Islet of Langerhans (tissue), 1 donor: ENCODE measurements around the gene RALGPS1.

ENCODE experiments used
- FAIRE-seq: peaks from one replicate; lab custom pipeline; 2011; peaks lifted over from hg19 to GRCh38; lab: Jason Lieb, UNC

RALGPS1 gene

DNA sequence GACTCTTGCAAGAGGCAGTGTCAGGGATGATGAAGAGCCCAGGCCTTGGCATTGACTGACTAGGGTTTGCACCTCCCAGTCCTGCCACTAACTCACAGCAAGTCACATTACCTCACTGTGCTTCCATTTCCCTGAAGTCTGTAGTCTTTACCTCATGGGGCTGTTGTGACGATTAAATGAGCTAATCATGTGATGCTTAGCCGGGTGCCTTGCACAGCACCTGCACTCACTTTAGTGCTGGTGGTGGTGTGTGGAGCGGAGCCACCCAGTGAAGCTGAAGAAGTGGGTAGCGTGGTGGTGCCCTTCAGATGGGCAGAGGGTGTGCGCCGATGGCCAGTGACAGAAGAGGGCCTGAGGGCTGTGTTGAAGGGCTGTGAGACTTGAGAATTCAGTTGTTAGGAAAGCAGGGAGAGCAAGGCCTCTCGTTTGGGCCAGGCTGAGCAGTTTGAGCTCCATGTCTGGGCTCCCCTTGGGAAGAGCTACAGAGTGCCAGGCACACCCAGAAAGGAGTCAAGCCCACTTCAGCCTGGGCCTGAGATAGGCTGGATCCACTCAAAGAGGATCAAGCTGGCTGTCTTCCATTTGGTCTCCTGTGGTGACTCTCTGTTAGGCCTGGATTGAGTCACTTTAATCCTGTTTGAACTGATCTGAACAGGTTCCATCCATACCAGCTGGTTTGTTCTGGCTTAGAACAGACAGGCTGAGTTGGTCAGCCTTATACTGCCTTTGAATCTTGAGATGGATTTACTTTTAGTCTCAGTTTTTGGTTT lies 42.5 kb downstream of the RALGPS1 start:
- FAIRE-seq: no peak

DNA sequence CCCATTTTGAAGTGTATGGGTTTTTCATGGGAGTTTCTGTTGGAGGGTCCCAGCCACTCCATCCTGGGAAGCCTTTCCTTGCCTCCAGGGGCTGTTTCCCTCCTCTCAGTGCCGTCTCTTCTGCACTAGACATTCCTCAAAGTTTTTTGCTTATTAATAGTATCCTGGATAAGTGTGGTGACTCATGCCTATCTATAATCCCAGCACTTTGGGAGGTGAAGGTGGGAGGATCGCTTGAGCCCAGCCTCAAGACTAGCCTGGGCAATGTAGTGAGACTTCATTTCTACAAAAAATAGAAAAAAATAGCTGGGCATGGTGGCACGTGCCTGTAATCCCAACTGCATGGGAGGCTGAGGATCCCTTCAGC lies 43.1 kb downstream of the RALGPS1 start:
- FAIRE-seq: no peak

DNA sequence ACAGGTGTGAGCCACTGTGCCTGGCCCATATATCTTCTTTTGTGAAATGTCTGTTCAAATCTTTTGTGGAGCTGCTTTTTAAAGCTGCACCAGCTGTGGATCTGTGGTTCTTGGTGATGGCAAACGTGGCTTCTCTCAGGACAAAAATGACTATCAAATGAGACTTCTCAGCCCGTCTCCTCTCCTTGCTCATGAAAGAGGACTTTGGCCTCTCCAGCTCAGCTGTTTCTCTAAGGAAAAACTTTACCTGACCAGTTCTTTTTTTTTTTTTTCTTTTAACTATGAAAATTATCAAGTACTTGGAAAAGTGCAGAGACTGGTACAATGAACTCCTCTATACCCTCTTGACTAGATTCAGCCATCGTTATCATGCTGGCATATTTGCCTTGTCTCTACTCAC lies 44.8 kb downstream of the RALGPS1 start:
- no peak for FAIRE-seq

DNA sequence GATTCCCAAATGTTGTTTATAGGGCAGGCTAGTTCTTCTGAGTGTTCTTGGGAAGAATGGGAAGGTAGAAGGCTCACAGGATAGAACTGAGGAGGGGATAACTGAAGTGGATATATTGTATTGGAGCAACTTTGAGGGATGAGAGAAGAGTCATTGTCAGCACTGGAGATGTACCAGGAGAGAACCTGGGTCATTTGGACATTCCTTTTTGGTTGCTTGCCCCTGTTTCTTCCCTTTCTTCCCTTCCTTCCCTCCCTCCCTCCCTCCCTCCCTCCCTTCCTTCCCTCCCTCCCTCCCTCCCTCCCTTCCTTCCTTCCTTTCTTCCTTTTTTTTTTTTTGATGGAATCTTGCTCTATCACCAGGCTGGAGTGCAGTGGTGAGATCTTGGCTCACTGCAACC lies 45.3 kb downstream of the RALGPS1 start:
- FAIRE-seq: no peak

DNA sequence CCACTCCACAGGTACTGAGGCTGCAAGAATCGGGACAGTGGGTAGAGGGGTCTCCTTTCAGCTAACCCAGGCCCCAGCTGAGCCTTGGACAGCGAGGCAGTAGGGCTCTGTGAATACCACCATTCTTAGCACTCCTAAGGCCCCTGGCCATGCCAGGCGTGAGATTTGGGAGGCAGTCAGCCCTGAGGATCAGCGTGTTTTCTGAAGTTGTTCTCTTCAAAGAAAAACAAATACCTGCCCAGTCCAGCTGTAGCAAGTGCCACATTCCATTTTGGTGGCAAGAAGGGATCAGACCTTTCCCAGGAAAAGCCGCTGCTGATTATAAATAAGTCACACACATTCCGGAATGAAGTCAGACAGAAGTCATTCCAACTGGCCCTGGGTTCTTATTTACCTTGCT lies 47.8 kb downstream of the RALGPS1 start:
- FAIRE-seq: no peak

DNA sequence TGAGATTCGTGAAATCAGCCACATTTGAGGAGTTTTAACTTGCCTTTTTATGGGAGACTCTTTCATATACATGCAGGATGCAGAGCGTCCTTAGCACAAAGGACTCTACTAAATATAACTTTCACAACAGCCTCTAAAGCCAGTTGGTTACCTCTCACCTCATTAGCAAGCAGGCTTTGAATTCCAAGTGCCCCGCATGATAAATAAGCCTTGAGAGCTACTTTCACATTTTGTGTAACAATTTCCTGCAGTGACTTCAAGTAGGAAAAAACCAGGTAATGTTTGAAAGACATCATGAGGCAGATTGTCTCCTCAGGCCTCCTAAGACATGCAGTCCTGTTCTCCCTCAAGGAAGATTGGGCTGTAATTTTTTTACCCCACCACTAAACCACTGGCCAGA lies 50.5 kb downstream of the RALGPS1 start:
- FAIRE-seq: no peak

DNA sequence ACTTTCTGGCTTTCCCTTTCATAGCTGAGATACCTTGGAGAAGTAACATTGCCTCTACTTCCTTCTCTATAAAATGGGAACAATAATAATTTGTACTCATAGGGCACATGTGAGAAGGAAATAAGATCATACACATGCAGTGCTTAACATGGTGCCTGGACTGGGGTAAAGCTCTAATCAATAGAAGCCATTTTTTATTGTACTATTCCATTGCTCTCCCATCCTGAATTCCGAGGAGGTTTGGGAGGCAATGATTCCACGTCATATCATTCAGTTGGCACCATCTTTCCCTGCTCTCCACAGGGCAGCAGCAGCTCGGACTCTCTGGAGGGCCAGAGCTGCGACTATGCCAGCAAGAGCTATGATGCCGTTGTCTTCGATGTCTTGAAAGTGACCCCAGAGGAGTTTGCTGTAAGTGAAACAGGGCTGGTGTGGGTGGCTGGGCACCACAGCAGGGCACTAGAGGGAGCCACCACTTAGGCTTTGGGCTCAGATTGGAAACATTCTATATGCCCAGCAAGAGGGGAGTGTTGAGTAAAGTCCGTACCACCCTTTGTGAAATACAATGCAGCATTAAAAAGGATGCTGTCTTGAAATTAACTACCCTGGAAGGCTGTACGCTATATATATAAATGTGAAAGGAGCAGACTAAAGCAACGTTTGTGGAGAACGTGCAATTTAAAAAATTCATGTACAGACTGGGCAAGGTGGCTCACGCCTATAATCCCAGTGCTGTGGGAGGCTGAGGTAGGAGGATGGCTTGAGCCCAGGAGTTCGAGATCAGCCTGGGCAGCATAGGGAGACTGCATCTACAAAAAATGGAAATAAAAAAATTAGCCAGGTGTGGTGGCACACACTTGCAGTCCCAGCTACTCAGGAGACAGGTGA lies 51.2 kb downstream of the RALGPS1 start:
- no peak for FAIRE-seq

DNA sequence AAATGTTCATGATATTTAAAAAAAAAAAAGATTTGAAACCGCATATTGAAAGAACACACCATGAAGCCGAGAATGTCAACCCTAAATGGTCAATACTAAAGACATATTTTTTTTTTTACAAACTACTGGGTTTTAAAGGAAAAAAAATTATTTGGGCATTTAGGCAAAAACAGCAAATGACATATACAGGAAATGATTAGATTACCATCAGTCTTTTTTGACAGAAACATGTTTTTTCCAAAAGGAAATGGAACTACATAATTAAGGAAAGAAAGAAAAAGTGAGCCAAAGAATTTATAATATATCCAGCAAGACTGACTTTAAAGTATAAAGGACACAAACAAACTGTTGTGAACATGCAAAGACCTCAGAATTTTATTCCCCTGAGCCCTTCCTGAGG lies 56.7 kb downstream of the RALGPS1 start:
- FAIRE-seq: no peak

DNA sequence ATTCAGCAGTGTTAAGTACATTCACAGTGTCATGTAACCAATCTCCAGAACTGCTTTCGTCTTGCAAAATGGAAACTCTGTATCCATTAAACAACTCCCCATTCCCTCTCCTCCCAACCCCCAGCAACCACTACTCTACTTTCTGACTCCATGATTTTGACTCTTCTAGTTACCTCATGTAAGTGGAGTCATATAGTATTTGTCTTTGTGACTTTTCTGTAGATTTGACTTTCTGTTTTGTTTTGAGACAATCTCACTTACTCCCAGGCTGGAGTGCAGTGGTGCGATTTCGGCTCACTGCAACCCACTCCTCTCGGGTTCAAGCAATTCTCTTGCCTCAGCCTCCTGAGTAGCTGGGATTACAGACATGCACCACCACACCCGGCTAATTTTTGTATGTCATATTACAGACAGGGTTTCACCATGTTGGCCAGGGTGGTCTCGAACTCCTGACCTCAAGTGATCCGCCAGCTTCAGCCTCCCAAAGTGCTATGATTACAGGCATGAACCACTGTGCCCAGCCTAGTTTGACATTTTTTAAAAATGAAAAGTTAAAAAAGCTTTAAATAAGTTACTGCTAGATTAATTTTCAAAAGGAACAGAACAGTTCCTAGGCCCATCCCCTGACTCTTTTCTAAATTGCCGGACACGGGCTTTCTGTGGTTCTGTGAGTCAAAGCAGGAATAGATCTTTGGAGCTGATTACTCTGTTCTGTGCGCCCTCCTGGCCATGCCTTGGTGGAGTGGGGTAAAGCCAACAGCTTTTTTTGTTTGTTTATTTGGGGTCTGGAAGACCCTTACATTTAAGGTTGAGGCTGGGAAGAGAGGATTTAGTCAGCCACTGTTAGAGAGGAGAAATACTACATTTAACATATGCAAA lies 59.3 kb downstream of the RALGPS1 start:
- FAIRE-seq: no peak

DNA sequence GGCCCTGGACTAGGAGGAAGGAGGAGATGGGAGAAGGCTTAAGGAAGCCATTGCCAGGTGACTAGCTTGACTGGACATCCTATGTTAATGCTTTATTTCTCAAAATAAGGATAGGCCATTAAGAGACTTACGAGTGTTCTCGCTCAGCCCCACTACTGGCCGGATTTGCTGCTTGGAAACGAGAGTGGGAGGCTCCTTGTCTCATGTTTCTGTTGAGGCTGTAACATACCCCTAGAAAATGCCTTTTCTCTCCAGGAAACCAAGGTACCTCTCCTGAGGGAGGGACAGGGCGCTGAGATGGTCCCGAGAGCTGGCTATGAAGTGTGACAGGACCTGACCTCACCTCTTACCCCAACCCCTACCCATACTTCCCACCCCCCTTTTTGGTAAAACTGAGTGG lies 60.0 kb downstream of the RALGPS1 start:
- no peak for FAIRE-seq

DNA sequence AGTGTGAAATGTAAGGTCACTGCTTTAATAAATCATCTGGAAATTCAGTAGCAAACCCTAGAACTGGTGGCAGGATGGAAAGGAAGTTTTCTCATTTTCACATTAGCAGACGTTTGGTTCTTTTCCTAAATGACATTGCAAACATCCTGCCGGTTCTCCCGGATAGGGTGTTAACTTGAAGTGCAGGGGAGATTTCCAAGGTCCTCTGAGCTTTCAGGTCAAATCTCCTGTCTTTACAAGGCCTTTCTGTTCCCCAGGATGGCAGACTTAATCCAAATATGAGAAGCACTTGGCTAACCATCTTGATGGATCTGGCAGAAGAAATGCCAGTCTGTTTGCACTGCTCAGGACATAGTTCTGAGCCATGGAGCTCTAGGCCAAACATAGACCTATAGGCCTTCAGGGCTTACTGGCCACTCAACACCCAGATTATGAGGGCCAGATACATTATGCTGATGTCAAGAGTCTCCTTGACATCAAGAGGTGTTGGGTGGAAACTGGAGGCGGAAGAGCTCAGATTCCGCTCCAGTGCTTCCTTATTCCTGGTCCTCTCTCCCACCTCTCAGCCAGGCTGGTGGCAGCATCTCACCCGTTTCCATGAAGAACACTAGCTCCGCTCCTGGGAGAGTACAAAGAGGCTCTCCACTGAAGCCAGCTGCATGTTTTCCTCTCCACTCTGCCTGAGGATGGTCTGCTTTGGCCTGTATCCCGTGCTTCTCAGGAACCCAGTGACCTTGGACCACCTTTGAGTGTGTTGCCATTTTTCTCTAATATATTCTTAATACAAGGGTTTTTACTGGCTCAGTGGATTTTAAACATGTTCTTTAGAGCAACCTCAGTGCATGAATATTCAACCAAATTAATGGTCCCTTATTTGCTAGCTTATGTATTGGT lies 61.0 kb downstream of the RALGPS1 start:
- no peak for FAIRE-seq

DNA sequence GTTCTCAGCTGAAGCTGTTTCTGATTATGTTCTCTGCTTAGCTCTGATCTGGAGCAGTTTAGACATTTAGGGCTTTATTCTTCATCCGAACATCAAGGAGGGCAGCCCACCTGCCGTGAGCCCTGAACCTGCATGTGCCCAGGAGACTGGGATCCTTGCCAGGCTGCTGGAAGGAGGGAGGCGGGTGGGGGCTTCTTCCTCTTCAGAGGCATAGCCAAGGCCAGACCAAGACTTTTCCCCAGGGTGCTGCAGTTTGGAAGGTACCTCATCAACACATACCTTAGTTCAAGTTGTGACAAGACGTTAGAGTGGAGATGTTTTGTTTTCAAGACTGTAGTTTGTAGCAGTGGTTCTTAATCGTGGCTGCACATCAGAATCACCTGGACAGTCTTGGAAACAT lies 64.9 kb downstream of the RALGPS1 start:
- no peak for FAIRE-seq

DNA sequence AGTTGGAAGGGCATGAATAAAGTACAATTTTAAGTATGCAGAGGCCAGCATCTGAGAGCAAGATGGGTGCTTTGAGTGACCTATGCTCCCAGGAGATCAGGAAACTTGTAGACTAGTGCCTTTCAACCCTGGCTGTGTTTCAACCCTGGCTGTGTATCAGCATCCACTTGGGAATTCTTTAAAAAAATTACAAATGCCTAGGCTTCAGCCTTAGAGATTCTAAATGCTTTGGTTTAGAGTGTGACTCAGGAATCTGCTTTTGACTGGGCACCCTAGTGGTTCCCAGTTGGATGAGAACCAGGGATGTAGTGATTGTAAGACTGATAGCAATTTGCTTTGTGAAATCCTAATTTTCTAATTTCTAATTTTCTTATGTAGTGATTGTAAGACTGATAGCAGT lies 65.6 kb downstream of the RALGPS1 start:
- FAIRE-seq: no peak

DNA sequence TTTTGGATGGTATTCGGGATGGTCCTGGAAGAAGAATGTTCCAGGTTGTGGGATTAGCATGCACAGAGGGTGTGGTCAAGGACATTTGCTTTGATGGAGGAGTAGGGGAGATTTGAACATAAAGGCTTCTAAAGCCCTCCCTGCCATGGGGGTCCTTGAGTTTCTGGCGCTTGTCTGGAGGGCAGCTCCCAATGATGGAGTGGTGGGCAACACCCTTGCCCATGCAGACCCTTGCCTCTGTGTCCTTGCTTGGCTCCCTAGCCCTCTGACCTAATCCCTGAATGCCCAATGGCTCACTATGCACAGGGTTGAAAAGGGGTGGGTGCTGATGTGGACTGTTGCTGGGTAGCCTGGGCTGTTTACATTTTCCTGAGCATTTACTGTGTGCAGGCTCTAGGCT lies 66.6 kb downstream of the RALGPS1 start:
- FAIRE-seq: no peak

DNA sequence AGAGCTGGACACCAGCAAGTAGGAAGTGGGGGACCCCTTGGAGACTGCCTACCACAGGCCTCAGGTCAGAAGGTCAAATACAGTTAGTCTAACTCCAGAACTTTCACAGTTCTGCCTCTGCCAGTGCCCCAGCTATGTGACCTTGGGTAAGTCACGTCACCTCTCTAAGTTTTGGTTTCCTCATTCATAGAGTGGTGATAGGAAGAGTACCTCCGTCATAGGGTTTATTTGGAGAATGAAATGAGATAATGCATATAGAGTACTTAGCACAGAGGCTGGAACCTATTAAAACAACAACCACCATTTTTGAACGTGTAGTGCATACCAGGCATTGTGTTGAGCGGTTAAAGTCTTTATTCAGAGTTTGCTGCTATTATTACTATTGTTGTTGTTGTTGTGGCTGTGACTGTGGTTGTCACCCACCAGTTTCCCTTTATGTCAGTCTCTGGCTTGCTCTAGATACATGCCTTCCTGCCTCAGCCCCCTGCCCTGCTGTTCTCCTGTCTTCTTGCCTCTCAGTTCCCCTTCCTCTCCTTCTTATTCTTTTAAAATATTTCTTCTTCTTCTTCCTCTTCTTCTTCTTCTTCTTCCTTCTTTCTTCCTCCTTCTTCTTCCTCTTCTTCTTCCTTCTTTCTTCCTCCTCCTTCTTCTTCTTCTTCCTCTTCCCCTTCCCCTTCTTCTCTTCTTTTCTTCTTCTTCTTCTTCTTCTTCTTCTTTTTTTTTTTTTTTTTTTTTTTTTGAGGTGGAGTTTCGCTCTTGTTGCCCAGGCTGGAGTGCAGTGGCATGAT lies 67.8 kb downstream of the RALGPS1 start:
- FAIRE-seq: no peak

DNA sequence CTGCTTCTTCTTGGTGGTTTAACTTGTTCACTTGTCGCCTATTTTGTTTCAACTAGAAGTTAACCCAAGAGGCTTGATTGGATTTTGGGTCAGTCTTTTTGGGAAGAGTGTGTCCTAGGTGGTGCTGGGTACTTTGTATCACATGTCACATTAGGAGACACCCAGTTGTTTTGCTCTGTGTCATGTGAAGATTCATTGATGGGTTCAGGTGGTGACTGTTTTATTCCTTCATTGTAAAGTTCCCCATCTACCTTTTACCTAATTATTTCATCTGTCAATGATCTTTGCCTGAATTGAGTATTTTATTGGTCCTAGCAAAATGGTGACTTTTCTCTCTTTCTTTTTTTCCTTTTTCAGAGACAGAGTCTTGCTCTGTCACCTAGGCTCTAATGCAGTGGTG lies 69.2 kb downstream of the RALGPS1 start:
- FAIRE-seq: no peak

DNA sequence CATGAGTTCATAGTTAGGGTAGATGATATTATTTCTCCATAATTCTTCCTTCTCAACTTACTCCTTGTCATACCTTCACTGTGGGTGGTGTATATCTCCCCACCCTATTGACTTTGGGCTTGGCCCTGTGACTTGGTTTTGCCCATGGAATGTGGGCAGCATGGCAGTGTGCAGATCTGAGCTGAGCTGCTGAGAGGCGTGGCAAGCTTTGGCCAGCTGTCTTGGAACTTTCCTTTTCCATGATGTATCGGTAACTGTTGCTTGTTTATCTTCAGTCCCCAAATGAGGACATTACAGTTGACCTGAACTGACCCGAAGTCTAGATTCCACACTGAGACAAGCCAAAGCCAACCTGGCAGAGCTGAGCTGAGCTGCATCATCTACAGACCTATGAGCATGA lies 70.4 kb downstream of the RALGPS1 start:
- no peak for FAIRE-seq

DNA sequence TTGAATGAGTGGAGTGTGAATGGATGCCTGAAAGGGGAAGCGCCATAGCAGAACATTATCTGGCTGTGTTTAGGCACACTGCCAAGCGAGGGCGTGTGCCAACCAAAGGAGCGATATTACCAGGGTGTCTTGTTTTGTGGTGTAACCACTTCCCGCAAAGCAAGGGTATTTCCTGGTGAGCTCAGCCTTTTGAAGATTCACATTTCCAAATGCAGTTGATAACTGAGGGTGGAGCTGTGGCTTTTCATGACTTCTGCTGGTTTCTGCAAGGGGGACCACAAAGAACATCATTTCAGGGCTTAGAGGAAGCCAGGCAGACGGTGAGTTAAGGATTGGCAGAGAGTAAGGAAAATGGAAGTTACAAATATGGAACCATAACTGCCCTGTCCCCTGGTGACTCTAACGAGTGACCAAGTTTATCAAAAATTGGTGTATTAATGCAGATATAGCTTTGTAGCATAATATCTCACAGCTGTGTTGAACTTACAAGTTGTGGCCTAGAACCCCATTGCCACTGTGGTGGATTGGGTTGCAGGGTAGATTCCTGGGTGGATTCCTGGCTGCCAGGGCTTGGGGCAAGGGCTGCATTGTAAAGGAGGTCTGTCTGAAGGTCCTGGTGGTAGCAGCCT lies 71.4 kb downstream of the RALGPS1 start:
- no peak for FAIRE-seq

DNA sequence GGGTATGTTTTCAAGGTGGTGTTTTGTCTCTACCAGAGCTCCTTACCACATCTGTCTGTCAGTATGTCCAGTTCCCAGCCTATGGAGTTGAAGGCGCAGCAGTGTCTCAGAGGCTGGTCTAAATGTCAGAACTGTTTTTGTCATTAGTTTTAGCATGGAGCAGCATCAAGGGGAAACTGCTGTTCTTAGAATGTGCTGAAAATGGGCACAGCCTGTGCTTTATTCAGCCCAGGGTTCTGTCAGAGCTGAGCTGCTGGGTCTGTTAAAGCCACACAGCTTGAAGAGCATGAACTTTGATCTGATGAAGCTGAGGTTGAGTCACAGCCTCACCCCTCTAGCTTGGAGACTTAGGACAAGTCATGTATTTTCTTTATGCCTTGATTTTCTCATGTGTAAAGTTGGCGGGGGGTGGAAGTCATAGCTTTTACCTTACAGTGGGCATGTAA lies 71.9 kb downstream of the RALGPS1 start:
- no peak for FAIRE-seq

DNA sequence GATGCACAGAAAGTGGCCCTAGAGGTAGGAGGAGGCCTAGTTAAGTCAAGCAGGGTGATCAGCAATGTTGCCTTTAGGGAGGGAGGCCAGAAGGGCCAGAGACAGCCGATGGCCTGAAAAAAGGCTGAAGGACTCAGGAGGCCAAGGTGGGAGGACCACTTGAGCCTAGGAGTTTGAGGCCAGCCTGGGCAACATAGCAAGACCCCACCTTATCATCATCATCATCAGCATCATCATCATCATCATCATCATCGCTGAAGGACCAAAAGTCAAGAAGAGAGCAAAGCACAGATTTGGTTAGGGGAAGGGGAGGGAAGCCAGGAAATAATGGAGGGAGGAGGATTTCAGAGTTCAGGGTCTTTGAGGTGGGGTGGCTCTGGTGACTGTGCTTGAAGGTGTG lies 74.3 kb downstream of the RALGPS1 start:
- FAIRE-seq: no peak
